MV-4-11 (cell line): Measurements from ENCODE around the gene CBX4.

Experiments
- DNase-seq: peaks from one replicate; lab custom pipeline; 2025; lab: John Stamatoyannopoulos, UW

The CBX4 gene

GRCh38 chr17:79841369-79842135 is 2.3 kb upstream of the CBX4 start:
- no peak for DNase-seq

GRCh38 chr17:79840989-79841286 is 1.7 kb upstream of the CBX4 start:
- no peak for DNase-seq

- peak; percentile 46 for DNase-seq
Observed at GRCh38 chr17:79840269-79840988, 1.2 kb upstream of the CBX4 start.

- DNase-seq: peak; percentile 45
Observed at GRCh38 chr17:79838522-79839274, 542 bp downstream of the CBX4 start.

- DNase-seq: peak; percentile 45
Observed at GRCh38 chr17:79837888-79838521, 1.2 kb downstream of the CBX4 start.

GRCh38 chr17:79836972-79837887 is 2.0 kb downstream of the CBX4 start:
- peak; percentile 87 for DNase-seq

- DNase-seq: peak; percentile 87
Observed at GRCh38 chr17:79836510-79836971, 2.7 kb downstream of the CBX4 start.

- no peak for DNase-seq
Observed at GRCh38 chr17:79835953-79836509, 3.2 kb downstream of the CBX4 start.

GRCh38 chr17:79835470-79835899 is 3.8 kb downstream of the CBX4 start:
- DNase-seq: no peak

GRCh38 chr17:79834565-79835469 is 4.4 kb downstream of the CBX4 start:
- DNase-seq: no peak

GRCh38 chr17:79833744-79834564 is 5.3 kb downstream of the CBX4 start:
- DNase-seq: no peak

GRCh38 chr17:79833110-79833450 is 6.2 kb downstream of the CBX4 start:
- no peak for DNase-seq

GRCh38 chr17:79832218-79833109 is 6.8 kb downstream of the CBX4 start:
- DNase-seq: no peak

- DNase-seq: no peak
Observed at GRCh38 chr17:79831265-79832217, 7.7 kb downstream of the CBX4 start.

GRCh38 chr17:79830763-79831264 is 8.4 kb downstream of the CBX4 start:
- DNase-seq: no peak

GRCh38 chr17:79830303-79830702 is 8.9 kb downstream of the CBX4 start:
- DNase-seq: no peak

- no peak for DNase-seq
Observed at GRCh38 chr17:79829457-79829856, 9.8 kb downstream of the CBX4 start.
